NCI-H2081 (cell line): ENCODE results near the gene CACNA1S.

Experiments used
- DNase-seq, 2 experiments: peaks; one replicate each; lab custom pipeline; 2025; lab: John Stamatoyannopoulos, UW

CACNA1S gene

GRCh38 chr1:201140235-201140940 lies 28.2 kb upstream of the CACNA1S start:
- no peak for DNase-seq

GRCh38 chr1:201139756-201140155 lies 27.5 kb upstream of the CACNA1S start:
- no peak for DNase-seq

GRCh38 chr1:201139306-201139705 lies 27.1 kb upstream of the CACNA1S start:
- DNase-seq, result no peak

GRCh38 chr1:201138311-201138840 lies 26.1 kb upstream of the CACNA1S start:
- no peak for DNase-seq

- DNase-seq, result no peak
These were observed 25.5 kb upstream of the CACNA1S start for GRCh38 chr1:201137579-201138310.

GRCh38 chr1:201137024-201137392 lies 24.8 kb upstream of the CACNA1S start:
- DNase-seq, result no peak

GRCh38 chr1:201136355-201137023 lies 24.3 kb upstream of the CACNA1S start:
- DNase-seq, result no peak

- DNase-seq, result no peak
These were observed 22.2 kb upstream of the CACNA1S start for GRCh38 chr1:201134405-201134804.

DNA sequence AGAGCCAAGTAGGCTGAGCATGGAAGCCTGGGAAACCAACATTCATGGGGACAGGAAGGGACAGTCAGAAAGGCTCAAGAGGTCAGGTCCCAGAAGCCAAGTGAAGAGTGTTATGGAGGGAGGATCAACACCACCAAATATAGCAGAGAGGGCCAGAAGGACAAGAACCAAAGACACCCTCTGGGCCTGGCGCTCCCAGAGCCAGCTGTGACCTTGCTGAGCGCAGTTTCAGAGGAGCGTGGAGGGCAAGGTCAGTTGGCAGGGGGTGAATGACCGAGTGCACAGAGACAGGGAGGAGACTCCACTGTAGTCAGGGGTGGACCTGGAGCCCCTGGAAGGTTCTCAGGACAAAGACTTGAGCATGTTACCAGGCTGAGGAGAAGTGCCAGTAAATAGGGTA lies 19.2 kb upstream of the CACNA1S start:
- DNase-seq, result no peak

DNA sequence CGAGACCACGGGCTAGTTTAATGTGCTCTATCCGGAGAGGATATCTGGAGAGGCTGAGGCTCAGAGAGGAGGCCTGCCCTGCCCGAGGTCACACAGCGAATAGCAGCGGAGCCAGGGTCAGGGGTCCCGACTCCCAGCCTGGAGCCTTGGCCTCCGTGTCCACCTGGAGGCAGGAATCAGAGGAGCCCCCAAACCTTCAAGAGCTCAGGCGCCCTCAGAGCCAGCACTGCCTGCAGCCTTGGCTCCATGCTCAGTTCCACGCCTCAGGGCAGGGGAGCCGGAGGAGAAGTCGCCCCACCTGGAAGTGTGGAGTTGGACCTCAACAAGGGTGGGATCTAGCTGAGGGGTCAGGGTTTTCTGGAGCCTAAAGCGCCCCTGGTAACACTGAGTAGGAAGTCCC lies 16.7 kb upstream of the CACNA1S start:
- no peak for DNase-seq

GRCh38 chr1:201128476-201128875 lies 16.2 kb upstream of the CACNA1S start:
- no peak for DNase-seq

DNA sequence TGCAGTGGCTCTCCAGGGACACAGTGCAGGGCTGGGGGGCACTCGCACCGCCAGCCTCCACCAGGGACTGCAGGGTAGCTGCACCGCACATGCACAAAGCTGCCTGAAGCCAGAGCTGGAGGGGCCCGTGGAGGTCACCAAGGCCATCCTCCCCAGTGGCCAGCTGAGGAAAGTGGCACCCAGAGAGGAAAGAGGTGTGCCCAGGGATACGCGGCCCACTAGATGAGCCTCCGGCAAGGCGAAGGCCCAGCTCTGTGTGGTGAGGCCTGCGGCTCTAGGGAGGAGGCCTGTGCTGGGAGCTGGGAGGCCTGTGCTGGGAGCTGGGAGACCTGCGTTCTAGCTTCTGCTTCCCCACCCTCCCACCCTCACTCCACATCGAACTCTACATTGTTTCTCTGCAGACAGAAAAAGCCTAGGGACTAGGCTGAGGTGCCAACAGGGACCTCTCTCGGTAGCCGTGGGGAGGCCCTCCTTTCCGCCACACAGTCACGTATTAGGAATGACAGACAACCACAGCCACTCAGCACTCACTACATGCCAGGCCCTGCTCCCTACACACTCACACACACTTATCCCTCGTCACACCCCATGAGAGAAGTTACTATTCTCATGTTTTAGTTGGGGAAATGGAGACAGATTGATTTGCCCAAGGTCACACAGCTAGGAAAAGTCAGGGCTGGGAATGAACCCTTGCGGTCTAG lies 15.7 kb upstream of the CACNA1S start:
- DNase-seq, result no peak

DNA sequence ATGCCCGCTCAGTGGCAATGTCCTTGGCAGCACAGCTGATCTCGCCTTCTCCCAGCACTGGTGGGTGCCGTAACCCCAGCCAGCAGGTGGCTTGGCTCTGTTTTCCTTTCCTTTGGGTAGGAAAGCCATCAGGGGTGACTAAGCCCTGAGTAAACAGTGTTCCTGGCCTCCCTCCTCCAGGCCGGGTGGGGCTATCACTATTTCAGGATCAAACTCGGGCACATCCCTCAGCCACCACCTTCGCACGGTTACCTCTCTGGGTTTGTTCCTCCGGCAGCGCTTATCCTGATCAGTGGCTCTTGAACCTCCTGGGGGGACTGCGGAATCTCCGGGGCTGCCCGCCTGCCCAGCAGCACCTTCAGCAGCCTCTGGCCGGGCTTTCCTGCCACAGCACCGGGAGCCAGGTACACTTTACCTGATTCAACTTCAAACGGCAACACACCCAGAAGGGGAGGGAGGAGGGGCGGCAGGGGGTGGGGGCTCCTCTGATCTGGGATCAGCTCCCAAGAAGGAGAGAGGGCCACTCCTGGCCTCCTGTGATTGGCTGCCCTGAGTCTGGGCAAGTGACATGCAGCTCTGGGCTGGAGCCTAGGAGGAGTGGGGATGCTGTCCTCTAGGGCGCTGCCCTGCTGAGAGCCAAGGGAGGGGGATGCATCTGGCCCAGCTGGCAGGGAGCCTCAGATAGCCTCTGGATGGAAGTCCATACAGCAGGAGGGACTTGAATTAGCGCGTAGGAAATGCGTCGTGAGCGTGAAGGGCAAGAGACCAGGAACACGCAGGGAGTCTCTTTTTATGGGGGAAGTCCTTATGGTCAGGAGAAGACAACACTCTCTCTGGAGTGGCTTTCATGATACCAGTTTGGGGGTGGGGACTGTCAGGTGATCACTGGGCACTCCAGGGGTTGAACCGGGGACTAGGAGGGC lies 14.9 kb upstream of the CACNA1S start, which contains the start of gene ASCL5:
TSS of gene ASCL5 (minus strand) at position 353 of the 923 bp plus-strand sequence. CDS start 11,812 bp downstream, outside the sequence.
- DNase-seq, result no peak

GRCh38 chr1:201126463-201126831 lies 14.2 kb upstream of the CACNA1S start:
- no peak for DNase-seq

DNA sequence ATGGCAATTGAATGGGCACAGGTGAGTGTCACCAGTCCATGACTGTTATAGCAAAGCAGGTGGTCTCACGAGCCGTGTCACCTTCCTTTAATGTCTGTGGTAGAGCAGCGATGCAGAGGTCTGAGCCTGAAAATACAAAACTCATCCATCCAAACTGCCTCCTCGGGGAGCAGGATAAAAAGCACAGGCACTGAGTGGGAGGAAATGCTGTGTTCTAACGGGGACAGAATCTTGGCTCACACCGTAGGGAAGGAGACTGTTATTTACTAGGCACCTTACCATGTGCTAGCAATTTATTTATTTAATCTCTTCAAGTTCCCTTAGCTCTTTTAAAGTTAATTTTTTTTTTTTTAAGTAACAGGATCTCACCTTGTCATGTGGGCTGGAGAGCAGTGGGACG lies 13.6 kb upstream of the CACNA1S start:
- no peak for DNase-seq

DNA sequence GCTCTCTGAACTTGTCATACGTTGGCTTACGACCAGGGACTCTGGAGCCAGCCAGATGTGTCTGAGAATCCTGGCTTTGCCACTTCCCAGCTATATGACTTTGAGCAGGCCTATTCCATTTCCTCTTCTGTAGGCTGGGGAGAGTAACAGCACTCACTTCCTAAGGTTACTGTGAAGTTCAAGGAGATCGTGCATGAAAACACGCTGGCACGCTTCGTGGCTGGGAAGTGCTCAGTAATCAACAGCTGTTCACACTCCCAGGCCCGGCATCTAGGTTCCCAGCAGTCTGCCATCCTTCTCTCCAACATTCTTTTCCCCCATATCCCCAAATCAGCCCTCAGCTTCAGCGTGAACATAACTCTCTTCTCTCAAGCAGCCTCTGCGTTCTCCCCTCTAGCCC lies 12.8 kb upstream of the CACNA1S start:
- no peak for DNase-seq

DNA sequence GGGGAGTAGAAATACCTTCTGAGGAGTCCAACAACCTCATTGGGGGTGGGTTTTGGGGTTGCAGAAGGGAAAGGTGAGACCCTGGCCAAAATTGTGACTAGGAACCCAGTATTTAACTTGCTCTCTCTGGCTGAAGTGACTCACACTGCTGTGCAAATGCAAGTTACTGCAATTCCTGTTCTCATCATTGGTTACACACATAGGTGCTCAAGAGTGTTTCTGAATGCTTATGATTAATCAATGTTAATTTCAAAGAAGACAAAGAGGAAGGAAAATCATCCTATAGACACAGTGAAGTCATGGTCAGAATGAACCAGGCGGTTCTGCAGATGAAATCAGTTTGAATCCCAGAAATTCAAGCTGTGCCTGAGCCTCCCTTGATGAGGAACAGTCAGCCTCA lies 11.6 kb upstream of the CACNA1S start:
- no peak for DNase-seq

- DNase-seq, result no peak
These were observed 10.2 kb upstream of the CACNA1S start for GRCh38 chr1:201122321-201122957.

DNA sequence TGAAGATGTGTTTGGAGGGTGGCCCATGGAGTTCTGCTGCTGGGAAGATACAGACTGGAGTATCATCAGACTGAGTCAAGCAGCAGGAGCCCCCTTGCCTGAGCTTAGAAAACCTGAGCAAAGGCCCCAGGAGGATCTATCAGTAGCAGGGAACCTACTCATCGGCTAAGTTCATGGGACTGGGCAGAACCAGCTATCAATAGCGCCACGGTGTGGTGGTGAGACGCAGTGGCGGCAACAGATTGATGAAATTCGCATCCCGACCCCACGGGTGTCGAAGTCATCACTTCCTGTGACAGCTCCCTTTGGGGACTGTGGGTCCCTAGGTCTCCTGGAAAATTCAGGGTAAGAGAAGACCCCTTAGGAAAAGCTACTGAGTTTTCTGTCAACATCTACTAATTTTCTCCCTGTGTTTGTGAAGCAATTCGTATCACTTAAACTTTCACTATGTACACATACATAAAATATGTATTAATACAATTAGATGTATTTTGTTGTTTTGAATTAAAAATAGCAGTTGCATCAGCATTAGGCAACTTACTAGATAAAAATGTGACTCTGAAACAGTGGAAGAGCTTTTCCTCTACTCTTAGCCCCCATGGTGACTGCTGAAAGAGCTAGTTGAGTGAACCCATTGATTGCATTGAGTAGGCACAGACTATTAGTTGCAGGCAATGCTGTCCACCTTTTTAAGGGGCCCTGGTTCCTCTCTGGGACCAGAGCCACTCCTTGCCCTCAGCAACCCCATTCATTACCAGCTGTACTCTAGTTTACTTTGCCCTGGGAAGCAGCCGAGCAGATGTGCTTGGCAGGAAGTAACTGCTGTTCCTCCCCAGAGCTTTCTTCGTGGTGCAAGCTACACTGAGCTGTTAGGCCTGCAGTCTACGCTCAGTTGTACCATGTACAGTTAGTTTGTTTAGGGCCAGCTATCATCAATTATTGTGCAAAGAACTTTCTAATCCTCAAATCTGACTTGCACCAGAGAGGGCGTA lies 7.3 kb upstream of the CACNA1S start:
- DNase-seq, result peak in 1 of 2 experiments; percentile 39
